ENCODE measurements around the gene DEAF1. TPM values are rescaled to one million over a fixed set of nuclear protein-coding genes. Genes with fewer than 3 reads are reported as not detected.

The DEAF1 gene
- total and polyA plus RNA-seq, 2 of the 13 experiments (the other 11 are each of a cell fraction or from before 2014, with no cell fraction given): 22.3 to 29.6 TPM

GRCh38 chr11:654444-654843, 40.6 kb downstream of the DEAF1 start (continued):
- TF ChIP-seq ARID5B (CRISPR knock-in tag; IDR thresholded peaks at IDR 0.05) (0 out of 2 replicates have a peak, but pooled peaks have one; percentile 9), ZHX1 (CRISPR knock-in tag; IDR thresholded peaks at IDR 0.05; ENCODE audit: low read depth) (0 out of 2 replicates have a peak, but pooled peaks have one; percentile 18), KDM1A (CRISPR knock-in tag; IDR thresholded peaks at IDR 0.05) (0 out of 2 replicates have a peak, but pooled peaks have one; percentile 31), BHLHE40 (IDR thresholded peaks at IDR 0.05; ENCODE audit: low read length) (peak; percentile 59; the same call in 1 of the 2 replicates), ZNF460 (CRISPR knock-in tag; IDR thresholded peaks at IDR 0.05; ENCODE audit: borderline replicate concordance) (peak; percentile 99), ESRRA (CRISPR knock-in tag; IDR thresholded peaks at IDR 0.05; ENCODE audit: low read depth) (peak; percentile 45; the same call in 1 of the 2 replicates), RXRA (CRISPR knock-in tag; IDR thresholded peaks at IDR 0.05) (peak; percentile 89; the same call in 1 of the 2 replicates), RARA (CRISPR knock-in tag; IDR thresholded peaks at IDR 0.05) (peak; percentile 91), NR2F2 (IDR thresholded peaks at IDR 0.05; ENCODE audit: borderline replicate concordance, low read depth) (peak; percentile 40; the same call in 1 of the 2 replicates), ZMYM2 (CRISPR knock-in tag; IDR thresholded peaks at IDR 0.05) (0 out of 2 replicates have a peak, but pooled peaks have one; percentile 65)
- TF ChIP-seq, protein P1, sequence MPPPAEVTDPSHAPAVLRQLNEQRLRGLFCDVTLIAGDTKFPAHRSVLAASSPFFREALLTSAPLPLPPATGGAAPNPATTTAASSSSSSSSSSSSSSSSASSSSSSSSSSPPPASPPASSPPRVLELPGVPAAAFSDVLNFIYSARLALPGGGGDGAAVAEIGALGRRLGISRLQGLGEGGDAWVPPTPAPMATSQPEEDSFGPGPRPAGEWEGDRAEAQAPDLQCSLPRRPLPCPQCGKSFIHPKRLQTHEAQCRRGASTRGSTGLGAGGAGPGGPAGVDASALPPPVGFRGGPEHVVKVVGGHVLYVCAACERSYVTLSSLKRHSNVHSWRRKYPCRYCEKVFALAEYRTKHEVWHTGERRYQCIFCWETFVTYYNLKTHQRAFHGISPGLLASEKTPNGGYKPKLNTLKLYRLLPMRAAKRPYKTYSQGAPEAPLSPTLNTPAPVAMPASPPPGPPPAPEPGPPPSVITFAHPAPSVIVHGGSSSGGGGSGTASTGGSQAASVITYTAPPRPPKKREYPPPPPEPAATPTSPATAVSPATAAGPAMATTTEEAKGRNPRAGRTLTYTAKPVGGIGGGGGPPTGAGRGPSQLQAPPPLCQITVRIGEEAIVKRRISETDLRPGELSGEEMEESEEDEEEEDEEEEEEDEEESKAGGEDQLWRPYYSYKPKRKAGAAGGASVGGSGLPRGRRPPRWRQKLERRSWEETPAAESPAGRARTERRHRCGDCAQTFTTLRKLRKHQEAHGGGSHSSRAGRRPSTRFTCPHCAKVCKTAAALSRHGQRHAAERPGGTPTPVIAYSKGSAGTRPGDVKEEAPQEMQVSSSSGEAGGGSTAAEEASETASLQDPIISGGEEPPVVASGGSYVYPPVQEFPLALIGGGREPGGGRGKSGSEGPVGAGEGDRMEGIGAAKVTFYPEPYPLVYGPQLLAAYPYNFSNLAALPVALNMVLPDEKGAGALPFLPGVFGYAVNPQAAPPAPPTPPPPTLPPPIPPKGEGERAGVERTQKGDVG (CRISPR knock-in tag; IDR thresholded peaks at IDR 0.05; ENCODE audit: borderline replicate concordance): 0 out of 2 replicates have a peak, but pooled peaks have one; percentile 24
